Endothelial cell of umbilical vein (primary cell): ENCODE measurements around the gene LCN6. TPM values are rescaled to one million over a fixed set of nuclear protein-coding genes. Genes with fewer than 3 reads are reported as not detected.
A peak's percentile ranks its signal among the peaks of the same experiment; 100 is the strongest.

Experiments used
- BruUV-seq: library from RNA; stranded (reverse); fragments of 400-500 nt; replicated peaks from 2 replicates; lab custom pipeline; 2021; lab: Mats Ljungman, UMichigan
- CTCF ChIA-PET: fragments of 300-600, 350-600 bp; sonication (Branson Sonifier 250); formaldehyde crosslinking; loops from one replicate; lab custom pipeline; 2021; ENCODE audit warnings: antibody characterized with exemption, inconsistent platforms; lab: Charles Lee
- POLR2A ChIA-PET: fragments of 300-600, 350-600 bp; sonication (Branson Sonifier 250); formaldehyde crosslinking; loops from one replicate; lab custom pipeline; 2021; ENCODE audit warnings: antibody characterized with exemption, inconsistent platforms; lab: Charles Lee
- DNase-seq: peaks from one replicate; pipeline ENCODE4 v3.0.0-alpha.2; 2011; ENCODE audit warnings: low read depth, low spot score
- FAIRE-seq: peaks from 2 replicates; lab custom pipeline; 2011; peaks lifted over from hg19 to GRCh38; lab: Jason Lieb, UNC
- H2AFZ ChIP-seq: 2 replicates; pipeline ENCODE4 v1.6.0; 2012; ENCODE audit warnings: low read depth, low read length, control low read depth, inconsistent platforms
- H3K27ac ChIP-seq: 2 replicates; pipeline ENCODE4 v1.5.1; 2011; ENCODE audit warnings: low read depth, mild to moderate bottlenecking, control low read depth, low read length, moderate library complexity; ENCODE audit not compliant: insufficient read depth
- H3K27me3 ChIP-seq, 2 experiments: 2 replicates each; pipeline versions ENCODE4 v1.6.0 to v1.6.1; 2011; ENCODE audit warnings: low read length in 2 of 2, mixed read lengths in 1 of 2; ENCODE audit not compliant: control insufficient read depth in 2 of 2, insufficient read depth in 2 of 2
- H3K36me3 ChIP-seq, 2 experiments: 2 replicates in 1 of 2; 3 replicates in 1 of 2; pipeline ENCODE4 v1.5.1; 2011; ENCODE audit warnings: low read length in 2 of 2, mild to moderate bottlenecking in 1 of 2, moderate library complexity in 1 of 2; ENCODE audit not compliant: control insufficient read depth in 2 of 2, insufficient read depth in 2 of 2; ENCODE audit errors: extremely low read depth in 1 of 2
- H3K4me1 ChIP-seq: 3 replicates; pipeline ENCODE4 v1.5.1; 2011; ENCODE audit warnings: mild to moderate bottlenecking, low read length; ENCODE audit not compliant: control insufficient read depth, insufficient read depth; ENCODE audit errors: extremely low read depth
- H3K4me2 ChIP-seq: 2 replicates; pipeline ENCODE4 v1.6.1; 2011; ENCODE audit warnings: low read length, control low read depth, mixed read lengths; ENCODE audit not compliant: insufficient read depth
- H3K4me3 ChIP-seq, 3 experiments: fragments of 200-600 bp in 1 of 3; sonication (generic), shearing (Covaris generic) in 1 of 3; replicated peaks in 1 of 3; 2 replicates each; pipeline ENCODE4 v1.5.1; 2011 to 2016; ENCODE audit warnings: control low read depth in 3 of 3, low read length in 3 of 3, mild to moderate bottlenecking in 2 of 3, inconsistent platforms in 1 of 3, low read depth in 1 of 3, moderate library complexity in 1 of 3; ENCODE audit not compliant: insufficient read depth in 1 of 3
- H3K79me2 ChIP-seq: 2 replicates; pipeline ENCODE4 v1.6.0; 2012; ENCODE audit warnings: low read length, inconsistent platforms; ENCODE audit not compliant: control insufficient read depth, insufficient read depth
- H3K9ac ChIP-seq: replicated peaks from 2 replicates; pipeline ENCODE3; 2011; ENCODE audit warnings: low read length, control low read depth; ENCODE audit not compliant: insufficient read depth; ENCODE audit errors: extremely low read depth
- H3K9me1 ChIP-seq: replicated peaks from 3 replicates; pipeline ENCODE4 v1.6.0; 2011; ENCODE audit warnings: mild to moderate bottlenecking, low read length; ENCODE audit not compliant: control insufficient read depth, insufficient read depth; ENCODE audit errors: extremely low read depth
- H3K9me3 ChIP-seq: replicated peaks from 2 replicates; pipeline ENCODE4 v1.5.1; 2012; ENCODE audit warnings: low read length, inconsistent platforms; ENCODE audit not compliant: control insufficient read depth, insufficient read depth
- H4K20me1 ChIP-seq: replicated peaks from 2 replicates; pipeline ENCODE3; 2011; ENCODE audit warnings: mild to moderate bottlenecking, low read length; ENCODE audit not compliant: control insufficient read depth, insufficient read depth; ENCODE audit errors: extremely low read depth
- CTCF ChIP-seq, 2 donors: IDR thresholded peaks; 1 replicate in 1 of 2; 2 replicates in 1 of 2; pipeline ENCODE4 v1.5.1; 2011; ENCODE audit warnings: low read length in 2 of 2, mild to moderate bottlenecking in 2 of 2, moderate library complexity in 2 of 2, control low read depth in 1 of 2, inconsistent platforms in 1 of 2, low read depth in 1 of 2; ENCODE audit not compliant: insufficient read depth in 1 of 2; ENCODE audit errors: extremely low read depth in 1 of 2
- EZH2 ChIP-seq: IDR thresholded peaks from 2 replicates; pipeline ENCODE4 v1.6.1; 2012; ENCODE audit warnings: borderline replicate concordance, low read depth, mild to moderate bottlenecking, moderate library complexity, low read length, inconsistent platforms; ENCODE audit not compliant: severe bottlenecking
- FOS ChIP-seq: IDR thresholded peaks from 2 replicates; pipeline ENCODE4 v1.6.1; 2011; ENCODE audit warnings: mild to moderate bottlenecking, low read length, moderate library complexity, borderline replicate concordance; ENCODE audit not compliant: insufficient read depth
- GATA2 ChIP-seq: IDR thresholded peaks from 2 replicates; pipeline ENCODE4 v1.7.0; 2011; ENCODE audit warnings: low read depth, mild to moderate bottlenecking, moderate library complexity, mixed read lengths, low read length; ENCODE audit not compliant: insufficient read length, insufficient read depth
- JUN ChIP-seq: IDR thresholded peaks from 2 replicates; pipeline ENCODE4 v1.6.1; 2011; ENCODE audit warnings: borderline replicate concordance, low read depth; ENCODE audit not compliant: insufficient read length, insufficient read depth
- MAX ChIP-seq: IDR thresholded peaks from 2 replicates; pipeline ENCODE4 v1.6.1; 2011; ENCODE audit not compliant: insufficient read depth, insufficient read length
- MYC ChIP-seq: IDR thresholded peaks from one replicate; pipeline ENCODE4 v1.6.1; 2011; ENCODE audit warnings: mild to moderate bottlenecking, low read depth, low read length
- POLR2A ChIP-seq: IDR thresholded peaks from 2 replicates; pipeline ENCODE4 v1.6.1; 2012; ENCODE audit warnings: low read depth, mild to moderate bottlenecking, control low read depth, low read length
- POLR2AphosphoS5 ChIP-seq: IDR thresholded peaks from 2 replicates; pipeline ENCODE4 v1.6.1; 2012; ENCODE audit warnings: low read depth, mild to moderate bottlenecking, control low read depth, low read length, moderate library complexity; ENCODE audit not compliant: insufficient read depth
- dilution Hi-C: fragments of 300-500 bp; cut with MboI; formaldehyde crosslinking; loops from one replicate; pipeline ENCODE4 v1.15.0; 2019; ENCODE audit warnings: low sequenced_read_pairs; ENCODE audit not compliant: extremely low pct_ligation_motif_present
- intact Hi-C: fragments of 100-400 bp; cut with micrococcal nuclease; formaldehyde crosslinking; loops from one replicate; pipeline ENCODE4 v1.10.0; 2022
- polyA plus RNA-seq, 4 experiments: library from polyadenylated mRNA; depleted of rRNA in 3 of 4; stranded (reverse) in 3 of 4; unstranded in 1 of 4; fragments of >200 nt; gene quantifications; 2 replicates each; pipeline versions ENCODE4 v1.2.1 to v1.2.3, GENCODE V29; 2011 to 2012; ENCODE audit warnings: missing spikeins in 1 of 4
- total RNA-seq: library from RNA; stranded (reverse); gene quantifications from 2 replicates; pipeline ENCODE4 v1.2.3, GENCODE V29; 2021

The LCN6 gene
- total and polyA plus RNA-seq, 2 donors (not counting 3 experiments of a cell fraction or from before 2014, with no cell fraction given): 0.17 TPM; not detected in 1

- dilution Hi-C loops: no loop called here
- Histone ChIP-seq H3K36me3 (peaks cover 0 to 8% of the 10 kb centered on the region in 2 experiments), H3K4me2 (peak overlapping the region; percentile 78), H2AFZ (no peak overlapping the region), H3K9me3 (no peaks in the 10 kb centered on the region), H3K27me3 (no peaks in the 10 kb centered on the region), H4K20me1 (no peaks in the 10 kb centered on the region), H3K79me2 (peaks cover 49% of the 10 kb centered on the region), H3K9ac (peak overlapping the region; percentile 80), H3K4me1 (peaks cover 37% of the 10 kb centered on the region), H3K4me3 (peak overlapping the region in 2 of 3 experiments; percentile 75 to 81), H3K9me1 (no peaks in the 10 kb centered on the region), H3K27ac (peak overlapping the region; percentile 96)
- ChIA-PET POLR2A (interaction anchor here (0.6 to 3.8 kb wide), 9 partner anchors 8 to 40 kb away, joined by 3 to 32 read pairs (median 5); partner anchors contain the start of gene AGPAT2), CTCF (interaction anchor here (0.9 to 2.1 kb wide), 9 partner anchors 8 to 70 kb away, joined by 3 to 16 read pairs (median 4); no protein-coding TSS in a partner anchor)
- DNase-seq (peak; percentile 96), FAIRE-seq (peak; percentile 100)
- intact Hi-C loops: loop anchor here (2.0 to 5.0 kb wide), 4 partner anchors 42 to 232 kb away; partner anchors contain the start of gene SEC16A
- no TSS peak for BruUV-seq
- TF ChIP-seq FOS (no peak), MAX (peak; percentile 10), POLR2A (no peak), EZH2 (no peak), JUN (no peak), CTCF (IDR thresholded peaks at IDR 0.05; ENCODE audit: extremely low read depth in 1 of 2, insufficient read depth in 1 of 2, low read depth in 1 of 2, low read length in 2 of 2) (no peak), POLR2AphosphoS5 (peak; percentile 94), MYC (no peak), GATA2 (peak; percentile 79)
Observed at GRCh38 chr9:136714096-136714892, 34.0 kb downstream of the LCN6 start.
